ENCODE results near the gene NAA15.
A peak's percentile ranks its signal among the peaks of the same experiment; 100 is the strongest.

DNA sequence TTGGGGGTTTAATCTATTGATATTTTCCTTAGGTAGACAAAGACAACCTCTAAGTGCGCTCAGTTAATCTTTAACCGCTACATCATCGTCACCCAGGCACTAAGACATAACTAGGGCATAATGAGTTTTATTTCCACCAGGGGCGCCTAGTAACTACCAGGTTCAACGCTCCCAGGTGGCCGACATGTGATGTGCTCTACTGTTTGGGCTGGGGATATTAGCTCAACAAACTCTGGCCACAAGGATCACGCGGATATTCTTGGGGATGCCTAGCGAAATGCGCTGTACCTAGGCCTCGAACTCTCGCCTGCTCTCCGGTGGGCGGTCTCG is 151.7 kb downstream of the NAA15 start:
- TF ChIP-seq, protein P1, sequence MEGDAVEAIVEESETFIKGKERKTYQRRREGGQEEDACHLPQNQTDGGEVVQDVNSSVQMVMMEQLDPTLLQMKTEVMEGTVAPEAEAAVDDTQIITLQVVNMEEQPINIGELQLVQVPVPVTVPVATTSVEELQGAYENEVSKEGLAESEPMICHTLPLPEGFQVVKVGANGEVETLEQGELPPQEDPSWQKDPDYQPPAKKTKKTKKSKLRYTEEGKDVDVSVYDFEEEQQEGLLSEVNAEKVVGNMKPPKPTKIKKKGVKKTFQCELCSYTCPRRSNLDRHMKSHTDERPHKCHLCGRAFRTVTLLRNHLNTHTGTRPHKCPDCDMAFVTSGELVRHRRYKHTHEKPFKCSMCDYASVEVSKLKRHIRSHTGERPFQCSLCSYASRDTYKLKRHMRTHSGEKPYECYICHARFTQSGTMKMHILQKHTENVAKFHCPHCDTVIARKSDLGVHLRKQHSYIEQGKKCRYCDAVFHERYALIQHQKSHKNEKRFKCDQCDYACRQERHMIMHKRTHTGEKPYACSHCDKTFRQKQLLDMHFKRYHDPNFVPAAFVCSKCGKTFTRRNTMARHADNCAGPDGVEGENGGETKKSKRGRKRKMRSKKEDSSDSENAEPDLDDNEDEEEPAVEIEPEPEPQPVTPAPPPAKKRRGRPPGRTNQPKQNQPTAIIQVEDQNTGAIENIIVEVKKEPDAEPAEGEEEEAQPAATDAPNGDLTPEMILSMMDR (IDR thresholded peaks at IDR 0.05), result peak in 3 of 4 experiments; percentile 20 to 56 (median 47)
- TF ChIP-seq EP300 (IDR thresholded peaks at IDR 0.05) (no peak), POLR2A (IDR thresholded peaks at IDR 0.05) (no peak)

Data from gastroesophageal sphincter (tissue), 3 donors.